Thyroid gland (tissue), 4 donors: ENCODE results near the gene ITGA8.

Experiments used
- CTCF ChIP-seq, 6 experiments: fragments of 200-600 bp in 3 of 6; fragments of 450-650 bp in 3 of 6; sonication (generic) in 3 of 6; IDR thresholded peaks; one replicate each; pipeline ENCODE4 v1.5.1; 2016 to 2019; ENCODE audit warnings: antibody characterized with exemption in 6 of 6, mild to moderate bottlenecking in 2 of 6, inconsistent platforms in 1 of 6, moderate library complexity in 1 of 6
- POLR2A ChIP-seq, 2 donors: fragments of 450-650 bp; IDR thresholded peaks; one replicate each; pipeline ENCODE4 v1.6.1; 2017; ENCODE audit warnings: antibody characterized with exemption in 2 of 2, mild to moderate bottlenecking in 2 of 2, moderate library complexity in 1 of 2

- TF ChIP-seq CTCF (IDR thresholded peaks at IDR 0.05) = no peak
- no peak for TF ChIP-seq POLR2A (IDR thresholded peaks at IDR 0.05)
These were observed 5.0 kb upstream of the ITGA8 start for GRCh38 chr10:15724683-15725082.
